ENCODE data around the gene PSME4.

PSME4 gene

GRCh38 chr2:53818854-53819435, 151.8 kb downstream of the PSME4 start:
- DNase-seq (ENCODE audit: low read depth) = no peak
- no peak overlapping the region for H3K4me3 ChIP-seq (ENCODE audit: low read depth, low read length)

Data from skeletal muscle cell (primary cell).